Endometrium (tissue), 2 donors: ENCODE data around the gene UCN2.
"Not testable (repeated sequence)": the region's sequence is repeated elsewhere in the genome, so short reads cannot be mapped to it uniquely, and the experiment has no call there.

ENCODE experiments used
- FAIRE-seq: peaks from 2 replicates; lab custom pipeline; 2012; peaks lifted over from hg19 to GRCh38; lab: Jason Lieb, UNC
- donor health status: control.
- donor health status: control.

UCN2 gene

GRCh38 chr3:48561045-48561736 lies 2.4 kb downstream of the UCN2 start:
- no peak for FAIRE-seq

DNA sequence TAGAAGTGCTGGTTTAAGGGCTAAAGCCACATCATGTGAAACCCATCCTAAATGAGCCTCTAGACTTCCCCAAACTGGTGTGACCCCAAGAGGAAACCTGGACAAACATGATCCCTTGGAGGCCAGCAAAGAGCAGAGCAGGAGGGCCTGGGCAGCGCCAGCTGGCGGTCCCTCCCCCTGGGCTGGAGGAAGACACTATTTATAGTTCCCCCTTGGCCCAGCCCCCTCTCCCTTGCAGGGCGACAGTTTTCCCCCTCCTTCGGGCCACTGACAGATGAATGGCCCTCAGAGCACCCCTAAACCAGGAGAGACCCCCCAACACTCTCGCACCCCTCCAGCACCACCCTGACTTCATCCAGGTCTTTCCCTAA lies 2.9 kb downstream of the UCN2 start:
- FAIRE-seq = no peak

- FAIRE-seq = no peak
These were observed 5.0 kb downstream of the UCN2 start for GRCh38 chr3:48558493-48559134.

GRCh38 chr3:48556796-48557626 lies 6.6 kb downstream of the UCN2 start, which contains the start of gene PFKFB4:
Gene PFKFB4, minus strand, starts transcription at chr3:48556803. Its CDS starts 26 bp downstream, at chr3:48556777.
- peak; percentile 93 for FAIRE-seq

DNA sequence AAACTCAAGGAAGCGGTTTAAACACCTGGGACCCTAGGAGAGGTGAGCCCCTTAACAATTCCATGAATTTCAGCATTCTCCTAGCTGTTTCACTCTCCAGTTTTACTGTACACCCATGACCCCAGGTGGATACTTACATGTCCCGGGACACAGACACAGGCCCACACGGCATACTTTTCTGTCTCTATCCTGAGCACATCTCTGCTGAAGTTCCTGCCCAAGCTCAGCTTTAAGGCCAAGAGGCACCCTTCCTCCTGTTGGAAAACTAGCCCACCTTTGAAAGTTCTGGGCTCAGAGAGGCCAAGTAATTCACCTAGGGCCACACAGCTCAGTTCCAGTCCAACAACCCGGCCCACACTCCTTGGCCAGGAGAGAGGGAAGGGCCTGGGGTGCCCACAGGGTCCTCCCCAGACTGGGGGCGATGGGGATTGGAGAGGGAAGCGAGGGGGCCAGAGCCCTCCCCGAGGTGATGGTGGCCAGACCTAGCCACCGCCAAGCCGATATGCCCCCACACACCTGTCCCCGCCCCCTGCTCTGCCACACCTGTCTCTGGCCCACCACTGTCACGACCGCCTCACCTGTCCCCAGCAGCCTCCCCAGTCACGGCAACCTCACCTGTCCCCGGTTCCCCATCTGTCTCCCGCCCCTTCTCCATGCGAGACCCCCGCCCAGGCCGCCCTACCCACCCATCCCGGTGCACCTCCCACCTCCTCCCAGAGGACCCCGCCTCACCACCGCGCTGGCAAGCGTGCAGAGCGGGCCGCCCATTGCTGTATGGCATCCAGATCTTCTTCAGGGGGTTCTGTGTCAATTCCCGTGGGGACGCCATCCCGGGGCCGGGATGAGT lies 7.4 kb downstream of the UCN2 start:
- no peak for FAIRE-seq

DNA sequence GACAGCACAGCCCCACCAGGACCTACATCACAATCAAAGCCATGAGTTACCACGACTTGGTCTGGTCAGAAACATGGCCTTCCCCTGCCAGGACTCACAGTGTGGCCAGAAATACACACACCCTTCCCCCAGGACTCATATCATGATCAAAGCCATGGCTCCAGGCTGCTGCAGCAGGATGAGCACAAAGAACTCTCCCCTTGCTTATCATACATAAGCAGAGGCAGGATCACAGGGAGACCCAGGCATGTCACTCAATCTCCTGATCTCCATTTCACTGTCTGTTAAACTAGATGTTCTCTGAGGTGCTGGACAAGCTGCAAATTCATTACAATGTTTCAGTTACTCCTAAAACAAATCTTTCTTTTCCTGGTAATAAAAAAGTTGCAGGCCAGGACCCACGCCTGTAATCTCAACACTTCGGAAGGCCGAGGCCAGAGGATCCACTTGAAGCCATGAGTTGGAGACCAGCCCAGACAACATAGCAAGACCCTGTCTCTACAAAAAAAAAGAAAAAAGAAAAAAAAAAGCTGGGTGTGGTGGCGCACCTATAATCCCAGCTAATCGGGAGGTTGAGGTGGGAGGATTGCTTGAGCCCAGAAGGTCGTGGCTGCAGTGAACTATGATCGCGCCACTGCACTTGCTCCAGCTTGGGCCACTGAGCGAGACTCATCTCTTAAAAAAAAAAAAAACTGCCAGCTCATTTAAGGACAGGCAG lies 8.2 kb downstream of the UCN2 start:
- no peak for FAIRE-seq

DNA sequence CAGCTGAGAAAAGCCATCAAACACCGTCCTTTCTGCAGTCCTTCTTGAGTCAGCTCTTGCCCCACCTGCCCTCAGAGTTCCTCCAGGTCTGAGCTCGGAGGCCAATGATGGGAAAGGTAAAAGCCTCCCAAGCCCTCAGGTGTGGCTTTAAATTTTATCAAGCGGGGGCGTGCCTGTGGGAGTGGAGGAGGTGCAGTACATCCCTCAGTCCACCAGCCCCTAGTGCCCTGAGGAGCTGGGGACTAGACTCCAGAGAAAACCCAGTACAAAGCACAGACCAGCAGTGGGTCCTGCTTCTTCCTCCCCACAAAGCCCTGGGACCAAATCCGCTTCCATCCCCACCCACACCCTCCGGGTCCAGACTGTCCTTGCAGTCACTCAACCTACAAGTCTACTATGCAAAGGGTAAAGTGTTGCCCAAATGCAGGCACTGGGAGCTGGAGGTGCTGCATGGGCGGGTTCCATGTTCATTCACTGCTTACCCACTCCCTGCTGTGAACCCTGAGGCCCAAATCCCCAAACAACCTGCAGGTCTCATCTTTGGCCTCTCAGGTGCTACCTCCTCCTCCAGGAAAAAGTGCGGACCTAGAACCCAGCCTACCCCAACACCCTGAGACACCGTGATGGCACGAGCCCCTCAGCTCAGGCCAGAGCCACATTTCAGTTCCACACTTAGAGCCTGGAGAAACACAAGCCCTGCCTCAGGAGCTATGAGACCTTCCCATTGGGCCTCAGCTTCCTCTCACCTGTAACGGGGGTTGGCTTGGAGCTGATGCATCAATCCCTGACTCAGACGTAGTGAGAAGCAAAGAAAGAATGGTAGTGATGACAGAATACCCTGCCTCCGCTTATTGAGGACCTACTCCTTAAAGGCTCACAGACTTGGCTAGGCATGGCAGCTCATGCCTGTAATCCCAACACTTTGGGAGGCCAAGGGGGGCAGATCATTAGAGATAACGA lies 9.4 kb downstream of the UCN2 start:
- FAIRE-seq = no peak

DNA sequence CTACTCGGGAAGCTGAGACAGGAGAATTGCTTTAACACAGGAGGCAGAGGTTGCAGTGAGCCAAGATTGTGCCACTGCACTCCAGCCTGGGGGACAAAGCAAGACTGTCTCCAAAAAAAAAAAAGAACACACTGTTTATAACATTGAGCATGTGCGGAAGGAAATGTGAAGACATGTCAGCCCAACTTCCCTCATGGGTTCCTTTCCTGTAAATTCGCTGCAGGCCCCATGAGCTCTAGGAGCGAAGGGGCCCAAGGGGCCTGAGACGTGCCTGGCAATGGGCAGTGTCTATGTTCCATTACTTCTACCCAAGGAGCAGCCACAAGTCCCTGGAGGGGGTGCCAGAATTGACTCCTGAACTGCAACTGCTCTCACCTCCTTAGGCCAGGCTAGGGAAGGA lies 10.2 kb downstream of the UCN2 start:
- FAIRE-seq = no peak

DNA sequence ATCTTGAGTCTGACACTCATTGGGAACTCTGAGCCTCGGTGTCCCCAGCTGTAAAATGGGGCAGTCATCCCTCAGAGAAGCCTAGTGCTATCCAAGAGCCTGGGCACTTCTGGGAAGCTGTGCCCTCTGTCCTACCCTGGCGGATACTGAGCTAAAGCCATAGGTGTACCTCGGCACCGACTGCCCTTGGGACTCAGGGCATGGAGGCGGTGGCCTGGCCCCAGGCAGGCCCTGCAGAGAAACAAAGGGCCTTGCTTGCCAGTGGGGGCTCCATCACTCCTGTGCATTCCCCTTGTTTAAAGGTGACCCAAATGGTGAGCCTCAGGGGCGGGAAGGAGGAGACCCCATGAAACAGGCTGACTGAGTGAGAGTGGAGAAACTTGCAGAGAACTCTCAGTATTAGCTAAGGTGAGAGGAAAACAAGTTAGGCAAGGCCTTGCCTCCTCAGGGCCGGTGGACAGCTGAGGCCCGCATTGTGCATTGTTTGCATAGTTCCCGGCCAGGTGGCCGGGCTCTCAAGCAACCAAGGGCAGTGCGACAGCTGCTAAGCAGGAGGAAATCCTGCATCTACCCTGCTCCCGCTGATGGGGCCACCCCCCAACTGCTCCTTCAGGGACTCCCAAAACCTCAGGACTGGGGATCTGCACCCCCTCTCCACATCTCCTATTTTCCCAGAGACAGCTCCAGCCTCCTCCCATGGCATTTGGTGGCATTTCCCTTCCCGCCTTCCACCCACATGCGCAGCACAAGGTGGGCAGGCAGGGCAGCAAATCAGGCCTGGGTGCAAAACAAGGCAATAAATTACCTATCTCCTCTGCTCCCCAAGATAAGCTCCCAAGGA lies 11.2 kb downstream of the UCN2 start:
- FAIRE-seq = no peak

DNA sequence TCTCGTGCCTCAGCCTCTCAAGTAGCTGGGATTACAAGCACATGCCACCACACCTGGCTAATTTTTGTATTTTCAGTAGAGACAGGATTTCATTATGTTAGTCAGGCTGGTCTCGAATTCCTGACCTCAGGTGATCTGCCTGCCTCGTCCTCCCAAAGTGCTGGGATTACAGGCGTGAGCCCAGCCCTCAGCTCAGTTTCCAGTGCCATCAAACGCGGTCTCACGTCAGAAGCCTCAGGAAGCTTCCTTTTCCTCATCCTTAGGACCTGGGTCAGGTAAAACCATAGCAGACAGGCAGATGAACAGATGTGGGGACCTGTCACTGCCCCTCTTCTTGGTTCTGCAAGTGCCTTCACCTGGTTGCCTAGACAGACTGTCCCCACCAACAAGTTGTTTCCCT lies 11.9 kb downstream of the UCN2 start:
- FAIRE-seq = not testable (repeated sequence)

GRCh38 chr3:48548729-48549705 lies 14.6 kb downstream of the UCN2 start:
- no peak for FAIRE-seq

GRCh38 chr3:48548126-48548525 lies 15.5 kb downstream of the UCN2 start:
- no peak for FAIRE-seq

DNA sequence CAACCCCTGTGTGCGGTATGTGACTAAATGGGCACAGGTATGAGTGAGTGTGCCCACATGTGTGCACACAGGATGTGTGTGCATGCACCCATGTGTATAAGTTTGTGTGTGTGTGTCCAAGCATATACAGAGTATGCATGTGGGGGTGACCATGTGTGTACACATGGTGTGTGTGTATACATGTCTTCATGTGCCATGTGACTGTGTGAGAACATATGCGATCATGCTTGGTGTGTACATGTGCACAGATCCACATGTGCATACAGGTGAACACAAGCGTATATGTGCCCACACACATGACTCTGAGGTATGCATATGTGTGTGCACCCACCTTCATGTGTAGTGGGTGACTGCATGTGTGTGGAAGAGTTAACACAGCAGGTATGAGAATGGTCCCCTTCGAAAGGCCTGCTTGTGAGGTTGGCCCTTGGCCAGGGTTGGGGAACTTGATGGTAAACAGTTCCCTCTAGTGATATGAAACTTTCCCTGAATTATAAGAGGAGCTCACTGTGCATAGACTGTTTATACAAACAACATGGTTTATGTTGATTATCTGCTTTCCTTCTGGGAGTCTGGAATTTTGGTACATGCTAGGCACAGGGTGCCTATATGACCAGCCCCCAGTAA lies 17.3 kb downstream of the UCN2 start:
- no peak for FAIRE-seq

GRCh38 chr3:48544141-48544540 lies 19.4 kb downstream of the UCN2 start:
- no peak for FAIRE-seq

GRCh38 chr3:48543271-48543866 lies 20.2 kb downstream of the UCN2 start:
- no peak for FAIRE-seq

DNA sequence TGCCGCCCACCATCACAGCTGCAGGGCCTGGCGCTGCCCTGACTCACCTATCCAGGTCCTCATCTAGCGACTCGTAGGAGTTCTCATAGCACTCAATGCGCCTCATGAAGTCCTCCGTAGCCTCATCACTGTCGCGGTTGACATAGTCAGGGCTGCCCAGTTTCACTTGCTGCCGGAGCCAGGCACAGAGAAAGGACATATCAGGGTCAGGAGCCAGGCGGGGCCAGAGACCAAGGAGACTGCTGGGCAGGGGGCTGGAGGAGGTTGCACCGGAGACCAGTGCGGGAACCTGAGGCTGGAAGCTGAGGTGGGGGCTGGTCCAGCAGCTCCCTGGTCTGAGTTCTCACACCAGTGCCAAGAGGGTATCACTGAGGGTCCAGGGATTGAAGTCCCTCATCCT lies 25.1 kb downstream of the UCN2 start:
- FAIRE-seq = no peak

DNA sequence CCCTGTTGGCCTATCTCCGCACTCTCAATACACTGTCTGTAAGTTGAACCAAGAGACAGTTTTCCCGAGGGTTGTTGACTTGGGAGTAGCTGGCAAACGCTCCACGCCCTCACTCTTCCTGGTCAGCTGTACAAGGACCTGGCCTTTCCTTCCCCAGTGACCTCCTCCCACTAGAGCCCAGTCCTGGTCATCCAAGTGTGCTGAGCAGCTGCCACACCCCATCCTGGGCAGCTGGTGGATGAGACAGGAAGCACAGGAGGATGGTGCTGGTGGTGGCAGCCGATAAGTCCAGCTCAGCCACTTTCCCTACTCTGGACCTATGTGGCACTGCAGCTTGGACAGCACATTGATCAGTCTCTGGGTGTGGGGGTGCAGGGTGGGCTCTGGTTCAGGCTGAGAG lies 26.8 kb downstream of the UCN2 start:
- FAIRE-seq = no peak
